ENCODE measurements around the gene TMEM108. TPM values are rescaled to one million over a fixed set of nuclear protein-coding genes. Genes with fewer than 3 reads are reported as not detected.

Gene TMEM108
- total RNA-seq, 6 experiments from 2014 or later, result not detected

GRCh38 chr3:133089906-133090485 lies 51.8 kb downstream of the TMEM108 start:
- no peak overlapping the region for H3K27ac Mint-ChIP-seq
- TF ChIP-seq CTCF (IDR thresholded peaks at IDR 0.05), result no peak
- no peaks in the 10 kb centered on the region for H3K9me3 Mint-ChIP-seq
- no peaks in the 10 kb centered on the region; the same call in 1 of the 2 replicates for H3K27me3 Mint-ChIP-seq (ENCODE audit: insufficient read depth)
- H3K36me3 Mint-ChIP-seq (ENCODE audit: low read depth), result no peaks in the 10 kb centered on the region
- H3K4me3 Mint-ChIP-seq, result no peak overlapping the region
- no peak for DNase-seq
- H3K4me1 Mint-ChIP-seq (ENCODE audit: low read depth), result no peaks in the 10 kb centered on the region

- Mint-ChIP-seq H3K4me1 (ENCODE audit: low read depth) (no peaks in the 10 kb centered on the region), H3K27ac (no peak overlapping the region), H3K9me3 (no peaks in the 10 kb centered on the region), H3K4me3 (no peak overlapping the region), H3K27me3 (ENCODE audit: insufficient read depth) (no peaks in the 10 kb centered on the region; the same call in 1 of the 2 replicates), H3K36me3 (ENCODE audit: low read depth) (no peaks in the 10 kb centered on the region)
- no peak for TF ChIP-seq CTCF (IDR thresholded peaks at IDR 0.05)
- no peak for DNase-seq
Measured at GRCh38 chr3:133092681-133093080, 54.5 kb downstream of the TMEM108 start.

GRCh38 chr3:133093366-133093765 lies 55.2 kb downstream of the TMEM108 start:
- H3K27ac Mint-ChIP-seq, result no peak overlapping the region
- no peaks in the 10 kb centered on the region for H3K4me1 Mint-ChIP-seq (ENCODE audit: low read depth)
- no peaks in the 10 kb centered on the region for H3K9me3 Mint-ChIP-seq

GRCh38 chr3:133096900-133097613 lies 58.9 kb downstream of the TMEM108 start:
- no peak for TF ChIP-seq CTCF (IDR thresholded peaks at IDR 0.05)
- no peaks in the 10 kb centered on the region for H3K36me3 Mint-ChIP-seq (ENCODE audit: low read depth)
- H3K9me3 Mint-ChIP-seq, result peaks cover 7% of the 10 kb centered on the region
- no peaks in the 10 kb centered on the region; the same call in 1 of the 2 replicates for H3K27me3 Mint-ChIP-seq (ENCODE audit: insufficient read depth)
- H3K27ac Mint-ChIP-seq, result no peak overlapping the region
- H3K4me1 Mint-ChIP-seq (ENCODE audit: low read depth), result no peaks in the 10 kb centered on the region
- H3K4me3 Mint-ChIP-seq, result no peak overlapping the region
- DNase-seq, result no peak

More at GRCh38 chr3:133093366-133093765, 55.2 kb downstream of the TMEM108 start:
- no peak for DNase-seq
- Mint-ChIP-seq H3K4me3 (no peak overlapping the region), H3K27me3 (ENCODE audit: insufficient read depth) (no peaks in the 10 kb centered on the region; the same call in 1 of the 2 replicates), H3K36me3 (ENCODE audit: low read depth) (no peaks in the 10 kb centered on the region)
- TF ChIP-seq CTCF (IDR thresholded peaks at IDR 0.05), result no peak

GRCh38 chr3:133103706-133104105 lies 65.5 kb downstream of the TMEM108 start:
- Mint-ChIP-seq H3K4me1 (ENCODE audit: low read depth) (no peaks in the 10 kb centered on the region), H3K9me3 (peaks cover 19% of the 10 kb centered on the region), H3K36me3 (ENCODE audit: low read depth) (no peaks in the 10 kb centered on the region), H3K4me3 (no peak overlapping the region), H3K27me3 (ENCODE audit: insufficient read depth) (no peaks in the 10 kb centered on the region), H3K27ac (no peak overlapping the region)
- DNase-seq, result no peak
- no peak for TF ChIP-seq CTCF (IDR thresholded peaks at IDR 0.05)

All from HFFc6 (cell line).